ENCODE data around the gene RBBP8.
"Not testable (repeated sequence)": the region's sequence is repeated elsewhere in the genome, so short reads cannot be mapped to it uniquely, and the experiment has no call there.

Gene RBBP8

DNA sequence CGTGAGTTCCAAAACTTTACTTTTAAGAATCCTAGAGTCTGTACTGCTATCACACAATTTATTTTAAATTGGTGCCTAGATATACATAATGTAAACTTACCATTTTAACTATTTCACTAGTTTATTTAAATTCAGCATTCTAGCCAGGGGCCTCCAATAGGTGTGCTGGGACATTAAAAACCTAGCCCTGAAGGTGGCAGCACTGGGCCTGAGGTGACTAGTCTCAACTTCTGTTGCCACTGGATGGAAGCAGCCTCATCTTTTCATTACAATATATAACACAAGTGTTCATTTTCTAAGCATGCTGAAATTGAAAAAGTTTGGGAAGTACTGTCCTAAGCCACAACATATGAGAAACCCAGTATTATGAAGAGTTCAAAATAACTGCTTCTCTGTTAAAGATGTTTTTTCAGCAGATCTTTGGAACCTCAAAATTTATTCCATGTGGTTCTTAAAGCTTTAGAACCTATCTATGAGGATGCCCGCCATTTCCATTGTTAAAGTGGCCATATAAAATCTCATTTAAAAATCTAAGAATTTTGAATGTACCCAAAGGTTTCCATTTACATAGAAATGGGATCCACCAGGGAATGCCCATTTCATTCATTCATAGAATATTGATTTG lies 2.9 kb upstream of the RBBP8 start:
- no peaks in the 10 kb centered on the region for H3K9me3 Mint-ChIP-seq
- no peak for ATAC-seq
- no peaks in the 10 kb centered on the region for H3K36me3 Mint-ChIP-seq
- H3K27ac Mint-ChIP-seq, result no peak overlapping the region
- H3K4me1 Mint-ChIP-seq, result peaks cover 23% of the 10 kb centered on the region
- no peak overlapping the region for H3K4me3 Mint-ChIP-seq
- no peaks in the 10 kb centered on the region for H3K27me3 Mint-ChIP-seq

DNA sequence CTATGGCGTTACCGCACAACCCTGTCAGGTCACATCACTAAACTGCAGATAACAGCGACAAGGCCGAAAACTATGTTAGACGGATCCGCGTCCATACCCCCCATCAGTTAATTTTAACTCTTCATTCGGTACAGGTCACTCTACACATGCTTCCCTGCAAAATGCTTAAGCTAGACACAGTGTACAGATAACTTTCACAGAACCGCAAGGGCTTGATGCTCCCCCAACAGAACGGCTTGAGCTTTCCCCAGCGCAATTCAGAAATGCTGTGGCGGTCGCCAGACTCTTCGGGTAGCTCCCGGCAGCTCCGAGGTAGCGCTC lies 283 bp upstream of the RBBP8 start:
- ATAC-seq, result peak; percentile 63
- Mint-ChIP-seq H3K27me3 (no peaks in the 10 kb centered on the region), H3K4me3 (peak overlapping the region; percentile 91), H3K36me3 (peaks cover under 1% of the 10 kb centered on the region), H3K27ac (peak overlapping the region; percentile 79), H3K9me3 (no peaks in the 10 kb centered on the region), H3K4me1 (peaks cover 23% of the 10 kb centered on the region)

DNA sequence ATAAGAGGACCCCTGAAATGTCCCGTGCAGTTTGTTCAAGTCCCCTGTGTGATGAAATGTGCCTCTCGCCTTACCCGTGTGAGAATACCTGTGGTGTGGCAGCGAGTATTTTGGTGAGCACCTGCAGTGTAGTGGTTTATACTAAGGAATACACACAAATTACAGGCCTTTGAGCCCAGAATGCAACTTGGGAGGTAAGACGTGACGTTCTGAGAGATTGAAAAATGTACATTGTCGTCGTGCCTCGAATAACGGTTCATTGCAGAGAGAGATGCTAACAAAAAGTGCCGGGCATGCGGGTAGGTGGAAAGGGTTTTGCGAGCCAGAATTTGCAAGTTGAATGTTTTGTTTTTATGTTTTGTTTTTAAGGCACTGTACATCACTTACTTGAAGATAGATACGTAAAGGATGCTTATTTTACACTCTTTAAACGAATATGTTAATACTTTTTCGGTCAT lies 867 bp downstream of the RBBP8 start:
- peaks cover 22% of the 10 kb centered on the region for H3K4me1 Mint-ChIP-seq
- ATAC-seq, result peak; percentile 58
- peak overlapping the region; percentile 79 for H3K27ac Mint-ChIP-seq
- H3K9me3 Mint-ChIP-seq, result no peaks in the 10 kb centered on the region
- peak overlapping the region; percentile 91 for H3K4me3 Mint-ChIP-seq
- peaks cover 11% of the 10 kb centered on the region for H3K36me3 Mint-ChIP-seq
- H3K27me3 Mint-ChIP-seq, result no peaks in the 10 kb centered on the region

DNA sequence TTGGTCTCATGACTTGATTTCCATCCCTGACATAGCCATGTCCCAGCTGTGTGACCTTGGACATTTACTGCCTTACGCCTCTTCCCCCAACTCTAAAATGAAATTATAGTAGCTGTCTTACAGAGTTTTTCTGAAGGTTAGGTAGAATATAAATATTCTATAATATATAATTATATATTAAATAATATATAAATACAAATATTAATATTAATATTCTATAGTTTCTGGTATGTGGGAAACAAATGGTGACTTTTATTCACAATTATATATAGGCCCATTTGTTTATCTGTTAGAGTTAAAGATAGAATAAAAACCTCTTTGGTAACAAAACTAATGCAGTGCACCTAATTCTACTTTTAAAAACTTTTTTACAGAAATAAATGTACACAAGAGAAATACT lies 1.7 kb downstream of the RBBP8 start:
- Mint-ChIP-seq H3K4me3 (peak overlapping the region; percentile 70), H3K4me1 (peaks cover 16% of the 10 kb centered on the region), H3K27ac (no peak overlapping the region), H3K9me3 (no peaks in the 10 kb centered on the region), H3K27me3 (no peaks in the 10 kb centered on the region), H3K36me3 (peaks cover 15% of the 10 kb centered on the region)
- no peak for ATAC-seq

DNA sequence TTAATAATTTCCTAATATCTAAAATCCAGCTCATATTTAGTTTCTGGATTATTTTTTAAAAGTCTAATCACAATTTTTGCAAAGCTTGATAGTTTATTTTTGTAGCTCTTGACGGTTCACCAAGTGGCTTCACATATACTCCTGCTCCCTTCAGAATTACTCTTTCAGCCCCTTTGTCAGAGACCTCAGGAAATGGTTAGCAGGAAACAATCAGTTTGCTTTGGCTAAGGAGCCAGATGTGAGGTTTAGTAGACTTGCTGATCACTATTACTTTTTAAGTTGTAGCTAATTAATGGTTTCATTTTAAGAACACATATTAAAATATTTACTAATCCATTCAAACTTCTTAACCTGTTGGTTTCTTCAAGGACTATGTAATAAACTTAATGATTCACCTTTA lies 2.3 kb downstream of the RBBP8 start:
- Mint-ChIP-seq H3K27ac (no peak overlapping the region), H3K36me3 (peaks cover 17% of the 10 kb centered on the region), H3K27me3 (no peaks in the 10 kb centered on the region), H3K4me1 (peaks cover 16% of the 10 kb centered on the region), H3K9me3 (no peaks in the 10 kb centered on the region), H3K4me3 (no peak overlapping the region)
- no peak for ATAC-seq

DNA sequence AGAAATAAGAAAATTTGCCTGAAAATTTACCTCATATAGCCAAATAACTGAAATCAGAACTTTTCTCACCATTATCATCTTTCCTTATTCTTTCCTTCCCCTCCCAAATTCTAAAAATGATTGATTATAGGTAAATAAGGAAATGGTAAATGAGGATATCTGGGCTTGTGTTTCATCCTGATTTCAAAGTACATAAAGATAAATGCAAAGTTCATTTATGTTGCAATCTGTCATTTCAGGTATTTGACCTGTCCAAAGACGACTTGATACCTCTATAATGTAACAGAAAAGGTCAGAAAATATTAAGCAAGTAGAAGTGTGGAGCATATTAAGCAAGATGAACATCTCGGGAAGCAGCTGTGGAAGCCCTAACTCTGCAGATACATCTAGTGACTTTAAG lies 3.4 kb downstream of the RBBP8 start:
- Mint-ChIP-seq H3K4me1 (peaks cover 16% of the 10 kb centered on the region), H3K27ac (no peak overlapping the region), H3K9me3 (no peaks in the 10 kb centered on the region), H3K36me3 (peaks cover 17% of the 10 kb centered on the region), H3K4me3 (no peak overlapping the region), H3K27me3 (no peaks in the 10 kb centered on the region)
- no peak for ATAC-seq

DNA sequence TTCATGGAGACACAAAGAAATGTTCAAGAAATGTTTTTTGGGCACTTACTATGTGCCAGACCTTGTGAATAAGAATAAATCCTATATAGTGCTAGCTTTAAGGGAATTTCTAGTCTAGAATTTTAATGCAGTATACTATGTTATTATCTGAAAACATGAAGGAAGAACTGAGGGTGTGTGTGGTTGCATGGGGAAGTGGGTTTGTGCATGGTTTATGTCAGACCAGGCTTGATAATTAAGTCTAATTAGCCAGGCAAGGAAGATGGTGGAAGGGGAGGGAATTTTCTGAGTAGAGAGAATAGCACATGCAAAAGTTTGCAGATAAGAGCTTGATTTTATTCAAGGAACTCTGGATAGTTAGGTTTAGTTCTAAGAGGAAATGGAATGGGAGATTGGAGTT lies 6.5 kb downstream of the RBBP8 start:
- no peak for ATAC-seq
- Mint-ChIP-seq H3K27ac (no peak overlapping the region), H3K4me1 (peaks cover 1% of the 10 kb centered on the region), H3K27me3 (no peaks in the 10 kb centered on the region), H3K36me3 (peaks cover 17% of the 10 kb centered on the region), H3K9me3 (no peaks in the 10 kb centered on the region), H3K4me3 (no peak overlapping the region)

DNA sequence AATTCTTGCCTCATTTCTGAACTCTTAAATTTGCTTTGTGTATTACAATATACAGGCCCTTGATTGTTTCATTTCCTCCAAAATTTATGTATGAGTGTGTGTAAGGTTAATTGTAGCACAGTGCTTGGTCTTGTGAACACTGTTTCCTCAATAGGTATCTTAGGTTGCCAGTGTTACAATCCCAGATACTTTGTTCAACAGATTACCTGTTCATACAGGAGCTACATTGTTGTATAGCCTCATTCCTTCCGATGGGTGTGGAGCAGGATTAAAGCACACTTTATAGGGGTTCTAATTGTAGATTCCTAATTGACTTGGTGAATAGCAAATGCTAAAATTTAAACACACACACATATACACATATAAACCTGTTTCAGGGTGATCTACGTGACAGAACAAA lies 10.7 kb downstream of the RBBP8 start:
- H3K4me1 Mint-ChIP-seq, result no peaks in the 10 kb centered on the region
- no peaks in the 10 kb centered on the region for H3K27me3 Mint-ChIP-seq
- H3K36me3 Mint-ChIP-seq, result peaks cover 7% of the 10 kb centered on the region
- H3K27ac Mint-ChIP-seq, result no peak overlapping the region
- ATAC-seq, result no peak
- no peaks in the 10 kb centered on the region for H3K9me3 Mint-ChIP-seq
- H3K4me3 Mint-ChIP-seq, result no peak overlapping the region

DNA sequence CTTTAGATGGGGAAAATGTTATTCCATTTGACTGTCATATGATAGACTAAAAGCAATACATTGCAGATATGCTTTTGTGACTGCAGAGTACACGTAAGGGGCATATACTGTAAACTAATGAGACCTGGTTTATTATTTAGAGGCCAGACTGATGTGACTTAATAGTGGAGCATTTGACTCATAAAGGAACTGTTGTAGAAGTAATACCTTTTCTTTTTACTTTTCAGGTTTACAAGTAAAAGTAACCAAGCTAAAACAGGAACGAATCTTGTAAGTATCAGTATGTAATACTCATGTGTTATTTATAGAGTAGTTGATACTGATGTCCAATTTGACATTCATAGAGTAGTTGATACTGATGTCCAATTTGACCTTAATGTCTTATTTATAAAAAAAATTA lies 13.1 kb downstream of the RBBP8 start:
- H3K27ac Mint-ChIP-seq, result no peak overlapping the region
- peaks cover 16% of the 10 kb centered on the region for H3K36me3 Mint-ChIP-seq
- H3K4me3 Mint-ChIP-seq, result no peak overlapping the region
- no peak for ATAC-seq
- H3K9me3 Mint-ChIP-seq, result no peaks in the 10 kb centered on the region
- H3K4me1 Mint-ChIP-seq, result no peaks in the 10 kb centered on the region
- H3K27me3 Mint-ChIP-seq, result no peaks in the 10 kb centered on the region

DNA sequence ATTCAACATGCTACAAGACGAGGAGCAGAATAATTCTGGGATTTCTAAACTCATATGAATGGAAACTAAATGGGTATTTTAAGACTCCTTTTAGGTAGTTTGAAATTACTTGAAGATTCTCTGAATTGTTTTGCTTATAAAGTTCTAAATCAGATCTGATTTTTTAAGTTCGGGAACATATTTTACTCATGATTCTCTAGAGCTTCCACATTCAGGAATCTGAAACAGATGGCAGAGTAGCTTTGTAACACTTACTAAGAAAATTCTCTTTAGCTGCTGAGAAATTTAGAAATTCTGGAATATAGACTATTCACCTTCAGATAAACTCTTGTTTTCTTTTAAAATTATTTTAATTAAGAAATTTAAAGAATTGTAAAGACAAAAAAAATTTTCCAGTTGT lies 13.7 kb downstream of the RBBP8 start:
- Mint-ChIP-seq H3K9me3 (no peaks in the 10 kb centered on the region), H3K27ac (no peak overlapping the region), H3K4me1 (peaks cover 3% of the 10 kb centered on the region), H3K36me3 (peaks cover 23% of the 10 kb centered on the region), H3K4me3 (no peak overlapping the region), H3K27me3 (no peaks in the 10 kb centered on the region)
- no peak for ATAC-seq

DNA sequence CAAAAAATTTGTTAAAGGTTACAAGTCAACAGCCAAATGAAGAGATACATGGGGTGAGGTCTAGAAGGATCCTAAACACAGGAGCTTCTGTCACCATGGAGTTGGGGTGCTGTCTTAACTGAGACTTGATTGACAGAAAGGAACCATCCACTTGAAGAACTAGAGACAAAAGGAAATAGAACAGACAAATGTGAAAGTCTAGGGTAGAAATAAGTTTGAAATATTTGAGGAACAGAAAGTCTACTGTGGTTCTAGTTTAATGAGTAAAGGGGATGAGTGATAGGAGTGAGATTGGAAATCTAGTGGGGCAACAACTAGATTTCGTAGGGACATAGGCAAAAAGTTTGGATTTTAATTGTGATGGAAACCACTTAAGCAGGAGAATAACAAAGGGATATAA lies 18.7 kb downstream of the RBBP8 start:
- H3K4me1 Mint-ChIP-seq, result peaks cover 24% of the 10 kb centered on the region
- no peak overlapping the region for H3K27ac Mint-ChIP-seq
- H3K27me3 Mint-ChIP-seq, result no peaks in the 10 kb centered on the region
- H3K36me3 Mint-ChIP-seq, result peaks cover 66% of the 10 kb centered on the region
- no peaks in the 10 kb centered on the region for H3K9me3 Mint-ChIP-seq
- H3K4me3 Mint-ChIP-seq, result no peak overlapping the region
- no peak for ATAC-seq

DNA sequence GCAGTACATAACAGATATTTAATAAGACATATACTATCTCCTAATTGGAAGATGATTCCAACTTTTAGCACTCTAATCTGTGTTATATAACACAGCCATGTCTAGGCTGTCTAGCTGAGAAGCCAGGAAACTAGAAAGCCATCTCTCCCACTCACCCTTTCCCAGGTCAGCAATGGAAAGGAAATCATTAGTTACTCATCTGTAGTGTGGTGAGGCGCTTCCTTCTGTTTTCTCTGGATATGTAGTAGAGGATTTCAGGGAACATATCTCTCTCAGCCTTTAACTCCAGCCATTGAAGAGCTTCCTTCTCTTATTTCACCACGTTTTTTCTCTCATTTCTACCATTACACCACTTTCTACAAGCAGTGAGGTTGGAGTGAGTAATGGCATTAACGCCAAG lies 19.4 kb downstream of the RBBP8 start:
- no peak overlapping the region for H3K27ac Mint-ChIP-seq
- H3K27me3 Mint-ChIP-seq, result no peaks in the 10 kb centered on the region
- H3K36me3 Mint-ChIP-seq, result peaks cover 66% of the 10 kb centered on the region
- peaks cover 24% of the 10 kb centered on the region for H3K4me1 Mint-ChIP-seq
- no peaks in the 10 kb centered on the region for H3K9me3 Mint-ChIP-seq
- H3K4me3 Mint-ChIP-seq, result no peak overlapping the region
- no peak for ATAC-seq

DNA sequence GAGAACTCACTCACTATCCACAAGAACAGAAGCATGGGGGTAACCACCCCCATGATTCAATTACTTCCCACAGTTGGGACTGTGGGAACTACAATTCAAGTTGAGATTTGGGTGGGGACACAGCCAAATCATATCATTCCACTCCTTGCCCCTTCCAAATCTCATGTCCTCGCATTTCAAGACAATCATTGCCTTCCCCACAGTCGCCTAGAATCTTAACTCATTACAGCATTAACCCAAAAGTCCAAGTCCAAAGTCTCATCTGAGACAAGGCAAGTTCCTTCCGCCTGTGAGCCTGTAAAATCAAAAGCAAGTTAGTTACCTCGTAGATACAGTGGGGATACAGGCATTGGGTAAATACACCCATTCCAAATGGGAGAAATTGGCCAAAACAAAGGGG lies 20.9 kb downstream of the RBBP8 start:
- H3K27ac Mint-ChIP-seq, H3K9me3 Mint-ChIP-seq, ATAC-seq, H3K27me3 Mint-ChIP-seq, H3K4me3 Mint-ChIP-seq: not testable (repeated sequence)
- Mint-ChIP-seq H3K36me3 (peaks cover 77% of the 10 kb centered on the region), H3K4me1 (peaks cover 24% of the 10 kb centered on the region)

DNA sequence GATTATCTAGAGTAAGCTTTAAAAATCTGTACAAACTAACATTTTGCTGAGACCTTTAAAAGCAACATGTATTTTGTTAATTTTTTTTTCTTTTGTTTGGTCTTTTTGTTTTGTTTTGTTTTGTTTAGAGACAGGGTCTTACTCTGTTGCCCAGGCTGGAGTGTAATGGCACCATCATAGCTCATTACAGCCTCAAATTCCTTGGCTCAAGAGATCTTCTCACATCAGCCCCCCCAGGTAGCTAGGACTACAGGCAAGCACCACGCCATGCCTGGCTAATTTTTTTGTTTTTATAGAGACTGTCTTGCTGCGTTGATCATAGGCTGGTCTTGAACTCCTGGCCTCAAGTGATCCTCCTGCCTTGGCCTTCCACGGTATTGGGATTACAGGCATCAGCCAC lies 23.1 kb downstream of the RBBP8 start:
- Mint-ChIP-seq H3K9me3 (no peaks in the 10 kb centered on the region), H3K4me1 (peaks cover 24% of the 10 kb centered on the region), H3K27me3 (no peaks in the 10 kb centered on the region), H3K36me3 (peaks cover 76% of the 10 kb centered on the region), H3K4me3 (no peak overlapping the region), H3K27ac (no peak overlapping the region)
- no peak for ATAC-seq

DNA sequence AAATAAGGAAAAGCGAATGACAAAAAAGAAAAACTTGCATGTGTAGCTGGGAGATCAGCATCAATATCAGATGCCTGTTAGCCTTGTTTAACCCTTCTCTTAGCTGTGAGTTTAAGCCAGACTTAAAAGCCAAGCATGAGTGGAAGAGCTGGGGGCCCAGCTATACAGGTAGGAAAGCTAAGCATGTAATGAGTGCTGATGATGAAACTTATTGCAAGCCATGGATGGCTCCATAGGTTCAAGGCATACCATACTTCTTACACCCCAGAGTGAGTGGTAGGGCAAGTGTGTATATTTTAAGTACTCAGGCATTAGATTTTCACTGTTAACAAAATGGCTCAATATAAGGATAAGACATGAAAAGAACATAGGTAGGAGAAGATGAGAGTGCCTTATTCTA lies 28.0 kb downstream of the RBBP8 start:
- no peak overlapping the region for H3K27ac Mint-ChIP-seq
- H3K9me3 Mint-ChIP-seq, result no peaks in the 10 kb centered on the region
- no peaks in the 10 kb centered on the region for H3K4me1 Mint-ChIP-seq
- no peaks in the 10 kb centered on the region for H3K27me3 Mint-ChIP-seq
- ATAC-seq, result no peak
- H3K4me3 Mint-ChIP-seq, result no peak overlapping the region
- H3K36me3 Mint-ChIP-seq, result peaks cover 48% of the 10 kb centered on the region

DNA sequence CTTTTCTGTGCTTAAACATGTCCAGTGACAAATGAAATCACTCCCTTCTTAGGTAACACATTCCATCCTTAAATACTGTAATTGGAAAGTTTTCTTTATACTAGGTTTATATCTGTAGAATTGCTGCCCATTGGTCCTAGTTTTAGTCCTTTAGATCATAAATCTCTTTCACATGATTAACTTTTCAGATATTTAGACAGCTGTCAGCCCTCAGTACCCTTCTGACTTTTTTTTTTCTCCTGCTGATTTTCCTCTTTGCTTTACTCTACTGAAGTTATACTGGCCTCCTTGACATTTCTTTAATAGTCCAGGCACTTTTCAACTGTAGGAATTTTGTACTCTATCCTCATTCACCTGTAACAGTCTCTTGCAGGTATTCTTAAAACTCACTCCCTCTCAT lies 28.9 kb downstream of the RBBP8 start:
- Mint-ChIP-seq H3K9me3 (no peaks in the 10 kb centered on the region), H3K27me3 (no peaks in the 10 kb centered on the region), H3K4me1 (no peaks in the 10 kb centered on the region), H3K36me3 (peaks cover 44% of the 10 kb centered on the region), H3K27ac (no peak overlapping the region), H3K4me3 (no peak overlapping the region)
- ATAC-seq, result no peak

DNA sequence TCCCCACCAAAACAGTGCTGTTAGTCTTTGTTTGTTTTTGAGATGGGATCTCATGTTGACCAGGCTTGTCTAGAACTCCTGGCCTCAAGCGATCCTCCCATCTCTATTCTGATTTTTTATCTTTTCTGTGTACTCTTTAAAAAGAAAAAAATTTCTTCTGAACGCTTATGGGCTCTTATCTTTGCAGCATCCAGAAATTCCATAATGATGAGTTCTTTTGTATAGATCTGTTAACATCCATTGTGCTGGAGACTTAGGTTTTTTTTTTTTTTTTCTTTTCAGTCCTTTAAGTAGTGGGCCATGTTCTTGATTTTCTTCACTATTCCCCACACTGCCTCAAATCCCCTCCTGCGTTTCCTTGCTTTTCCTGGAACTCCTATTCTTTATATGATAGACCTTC lies 31.0 kb downstream of the RBBP8 start:
- H3K27ac Mint-ChIP-seq, result no peak overlapping the region
- ATAC-seq, result no peak
- no peak overlapping the region for H3K4me3 Mint-ChIP-seq
- no peaks in the 10 kb centered on the region for H3K27me3 Mint-ChIP-seq
- H3K36me3 Mint-ChIP-seq, result peaks cover 32% of the 10 kb centered on the region
- H3K4me1 Mint-ChIP-seq, result no peaks in the 10 kb centered on the region
- H3K9me3 Mint-ChIP-seq, result no peaks in the 10 kb centered on the region

Measured in stimulated activated memory B cell treated with anti-CD40 and anti-IgM and Interleukin-4, amounts not matched to agents 10 μg/mL and 1 μg/mL and 100 μg/mL, for 72 hours (primary cell).